ENCODE data around the gene TRMT11. TPM values are rescaled to one million over a fixed set of nuclear protein-coding genes. Genes with fewer than 3 reads are reported as not detected.

Gene TRMT11
- total RNA-seq, 1 donor from 2014 or later = 28.7 TPM

GRCh38 chr6:126077810-126078776, 91.8 kb downstream of the TRMT11 start:
- TF ChIP-seq CTCF (IDR thresholded peaks at IDR 0.05; ENCODE audit: insufficient read depth, low read length, severe bottlenecking) = no peak
- H3K27me3 ChIP-seq (ENCODE audit: control insufficient read depth, insufficient read depth, low read length) = no peaks in the 10 kb centered on the region
- FAIRE-seq = no peak

GRCh38 chr6:126083875-126084274, 97.5 kb downstream of the TRMT11 start:
- no peak for TF ChIP-seq CTCF (IDR thresholded peaks at IDR 0.05; ENCODE audit: insufficient read depth, low read length, severe bottlenecking)
- Histone ChIP-seq H3K4me3 (ENCODE audit: low read depth, low read length) (no peak overlapping the region), H3K36me3 (ENCODE audit: control insufficient read depth, insufficient read depth, low read length) (peaks cover 1% of the 10 kb centered on the region), H3K27me3 (ENCODE audit: control insufficient read depth, insufficient read depth, low read length) (no peaks in the 10 kb centered on the region)
- DNase-seq (ENCODE audit: low read depth) = no peak
- no peak for FAIRE-seq

More at GRCh38 chr6:126077810-126078776, 91.8 kb downstream of the TRMT11 start:
- DNase-seq (ENCODE audit: low read depth) = no peak
- no peaks in the 10 kb centered on the region for H3K36me3 ChIP-seq (ENCODE audit: control insufficient read depth, insufficient read depth, low read length)
- H3K4me3 ChIP-seq (ENCODE audit: low read depth, low read length) = no peak overlapping the region

GRCh38 chr6:126086560-126086959, 100.2 kb downstream of the TRMT11 start:
- TF ChIP-seq CTCF (IDR thresholded peaks at IDR 0.05; ENCODE audit: insufficient read depth, low read length, severe bottlenecking) = no peak
- DNase-seq (ENCODE audit: low read depth) (no peak), FAIRE-seq (no peak)
- no peaks in the 10 kb centered on the region for H3K27me3 ChIP-seq (ENCODE audit: control insufficient read depth, insufficient read depth, low read length)
- H3K4me3 ChIP-seq (ENCODE audit: low read depth, low read length) = no peak overlapping the region
- peaks cover 1% of the 10 kb centered on the region for H3K36me3 ChIP-seq (ENCODE audit: control insufficient read depth, insufficient read depth, low read length)

Other genes starting within 250 kb of the TRMT11 start
- 0.13 TPM in 1 of 2 replicates, not detected in the other for gene HEY2, start 236.9 kb upstream of the TRMT11 start, total RNA-seq
- 39.0 and 85.9 TPM in 2 replicates for gene NCOA7, start 195.6 kb upstream of the TRMT11 start, total RNA-seq
- gene HINT3, start 29.8 kb upstream of the TRMT11 start, total RNA-seq = 20.9 and 25.3 TPM in 2 replicates

Data from bronchial epithelial cell (primary cell).